GM12873 (cell line): ENCODE results near the gene SERGEF.

Source experiments
- CTCF ChIP-seq: IDR thresholded peaks from 2 replicates; pipeline ENCODE4 v1.5.1; 2012; ENCODE audit warnings: low read depth, mild to moderate bottlenecking, moderate library complexity, low read length, control low read depth; ENCODE audit not compliant: insufficient read depth; ENCODE audit errors: missing control alignments

SERGEF gene

DNA sequence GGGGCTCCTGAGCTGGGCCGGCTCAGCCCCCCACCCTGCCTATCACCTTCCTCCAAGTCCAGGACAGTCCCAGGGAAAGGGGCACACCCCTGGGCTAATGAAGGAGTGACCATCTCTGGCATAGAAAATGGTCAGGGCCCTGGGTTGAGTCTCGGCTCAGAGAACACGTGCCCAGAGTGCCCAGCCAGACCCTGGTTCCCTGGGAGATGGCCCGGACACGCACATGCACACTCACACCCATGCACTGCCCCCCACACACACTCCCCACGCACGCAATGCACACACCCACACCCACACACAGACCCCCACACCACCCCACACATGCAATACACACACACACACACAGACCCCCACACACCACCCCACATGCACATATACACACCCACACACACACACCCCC is 249.6 kb downstream of the SERGEF start:
- TF ChIP-seq CTCF: no peak

- TF ChIP-seq CTCF: peak; percentile 35
Observed at GRCh38 chr11:17762309-17762974, 250.4 kb downstream of the SERGEF start.

- TF ChIP-seq CTCF: peak; percentile 73
Observed at GRCh38 chr11:17760102-17761029, 252.5 kb downstream of the SERGEF start.

DNA sequence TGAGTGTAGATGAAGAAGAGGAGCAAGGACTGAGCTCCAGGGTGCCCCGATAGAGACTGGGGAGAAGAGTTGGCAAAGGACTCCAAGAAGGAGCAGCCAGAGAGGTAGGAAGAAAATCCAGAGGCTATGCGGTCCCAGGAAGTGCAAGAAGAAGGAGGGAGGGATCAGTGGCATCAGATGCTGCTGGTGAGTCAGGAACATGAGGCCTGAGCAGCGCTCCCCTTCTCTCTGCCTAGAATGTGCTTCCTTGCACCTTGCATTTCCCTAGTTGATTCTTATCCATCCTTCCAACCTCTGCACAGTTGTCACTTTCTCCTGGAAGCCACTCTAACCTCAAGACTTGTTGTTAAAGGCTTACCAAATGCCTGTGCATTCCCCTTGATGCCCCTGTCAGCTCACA is 257.0 kb downstream of the SERGEF start:
- TF ChIP-seq CTCF: no peak

GRCh38 chr11:17753641-17754040 is 259.2 kb downstream of the SERGEF start:
- TF ChIP-seq CTCF: no peak

GRCh38 chr11:17753153-17753552 is 259.7 kb downstream of the SERGEF start:
- TF ChIP-seq CTCF: no peak

DNA sequence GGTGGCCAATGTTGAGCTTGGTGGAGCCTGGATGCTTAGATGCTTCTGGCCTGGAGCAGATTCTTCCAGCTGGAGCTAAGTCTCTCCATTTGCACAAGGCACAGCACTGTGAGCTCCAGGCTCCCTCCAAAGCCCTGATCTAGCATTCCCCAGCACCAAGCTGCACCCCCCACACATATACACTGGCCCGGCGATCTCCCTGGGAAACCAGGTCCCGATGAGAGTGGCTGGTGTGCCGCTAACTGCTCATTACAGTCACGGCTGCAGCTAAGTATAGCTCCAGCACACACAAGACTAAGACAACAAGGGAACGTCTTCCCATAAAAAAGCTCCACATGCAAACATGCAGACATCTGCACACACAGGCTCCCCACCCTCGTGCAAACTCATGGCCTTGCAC is 260.7 kb downstream of the SERGEF start:
- TF ChIP-seq CTCF: no peak
